Astrocyte (in vitro differentiated cells and primary cell): ENCODE results near the gene OR2T10. TPM values are rescaled to one million over a fixed set of nuclear protein-coding genes. Genes with fewer than 3 reads are reported as not detected.

Experiments used
- DNase-seq: peaks from one replicate; pipeline ENCODE4 v3.0.0-alpha.2; 2010; ENCODE audit warnings: low read depth
- FAIRE-seq: peaks from 2 replicates; lab custom pipeline; 2011; peaks lifted over from hg19 to GRCh38; lab: Jason Lieb, UNC
- H2AFZ ChIP-seq: 2 replicates; pipeline ENCODE4 v1.6.0; 2012; ENCODE audit warnings: low read depth, low read length, inconsistent platforms
- H3K27ac ChIP-seq: 2 replicates; pipeline ENCODE4 v1.5.1; 2011; ENCODE audit warnings: low read depth, low read length, inconsistent platforms
- H3K27me3 ChIP-seq: 2 replicates; pipeline ENCODE4 v1.6.0; 2011; ENCODE audit warnings: low read length, inconsistent platforms; ENCODE audit not compliant: insufficient read depth
- H3K36me3 ChIP-seq: 2 replicates; pipeline ENCODE4 v1.5.1; 2011; ENCODE audit warnings: low read length, inconsistent platforms; ENCODE audit not compliant: insufficient read depth
- H3K4me1 ChIP-seq: 2 replicates; pipeline ENCODE4 v1.5.1; 2011; ENCODE audit warnings: low read length, inconsistent platforms; ENCODE audit not compliant: insufficient read depth
- H3K4me2 ChIP-seq: 2 replicates; pipeline ENCODE4 v1.6.0; 2012; ENCODE audit warnings: low read length, inconsistent platforms
- H3K4me3 ChIP-seq: 2 replicates; pipeline ENCODE4 v1.5.1; 2011; ENCODE audit warnings: low read depth, mild to moderate bottlenecking, low read length, inconsistent platforms; ENCODE audit not compliant: insufficient read depth
- H3K79me2 ChIP-seq: 2 replicates; pipeline ENCODE4 v1.6.0; 2012; ENCODE audit warnings: mild to moderate bottlenecking, low read length, inconsistent platforms; ENCODE audit not compliant: insufficient read depth
- H3K9ac ChIP-seq: 2 replicates; pipeline ENCODE4 v1.6.0; 2012; ENCODE audit warnings: mild to moderate bottlenecking, low read length, inconsistent platforms
- H3K9me3 ChIP-seq: 2 replicates; pipeline ENCODE4 v1.5.1; 2012; ENCODE audit warnings: low read depth, mild to moderate bottlenecking, low read length, inconsistent platforms; ENCODE audit not compliant: insufficient read depth
- H4K20me1 ChIP-seq: 2 replicates; pipeline ENCODE4 v1.6.0; 2012; ENCODE audit warnings: low read length, inconsistent platforms; ENCODE audit not compliant: insufficient read depth
- H3K27ac Mint-ChIP-seq: one replicate; pipeline ENCODE4 v1.8.0; 2021; ENCODE audit warnings: mild to moderate bottlenecking, mixed read lengths; ENCODE audit not compliant: unreplicated experiment
- H3K27me3 Mint-ChIP-seq: one replicate; pipeline ENCODE4 v1.8.0; 2021; ENCODE audit warnings: low read depth, mixed read lengths; ENCODE audit not compliant: unreplicated experiment
- H3K36me3 Mint-ChIP-seq: one replicate; pipeline ENCODE4 v1.8.0; 2021; ENCODE audit warnings: low read depth, mixed read lengths; ENCODE audit not compliant: unreplicated experiment
- H3K4me1 Mint-ChIP-seq: one replicate; pipeline ENCODE4 v1.8.0; 2021; ENCODE audit warnings: low read depth, mixed read lengths; ENCODE audit not compliant: unreplicated experiment
- H3K4me3 Mint-ChIP-seq: one replicate; pipeline ENCODE4 v1.8.0; 2021; ENCODE audit warnings: mild to moderate bottlenecking, moderate library complexity, mixed read lengths; ENCODE audit not compliant: unreplicated experiment
- H3K9me3 Mint-ChIP-seq: one replicate; pipeline ENCODE4 v1.8.0; 2021; ENCODE audit warnings: mild to moderate bottlenecking, mixed read lengths; ENCODE audit not compliant: unreplicated experiment
- EZH2 ChIP-seq: IDR thresholded peaks from 2 replicates; pipeline ENCODE4 v1.6.1; 2012; ENCODE audit warnings: mild to moderate bottlenecking, low read length, inconsistent platforms; ENCODE audit not compliant: insufficient read depth
- total RNA-seq: library from RNA; stranded (reverse); gene quantifications from 2 replicates; pipeline ENCODE4 v1.2.1, GENCODE V29; 2021
- TF ChIP-seq, protein P1 (sequence below): IDR thresholded peaks from 2 replicates; pipeline ENCODE4 v1.5.1; 2011; ENCODE audit warnings: low read depth, mild to moderate bottlenecking, inconsistent platforms, low read length, moderate library complexity; ENCODE audit not compliant: insufficient read depth

OR2T10 gene
- total RNA-seq, 1 donor from 2014 or later, result not detected

DNA sequence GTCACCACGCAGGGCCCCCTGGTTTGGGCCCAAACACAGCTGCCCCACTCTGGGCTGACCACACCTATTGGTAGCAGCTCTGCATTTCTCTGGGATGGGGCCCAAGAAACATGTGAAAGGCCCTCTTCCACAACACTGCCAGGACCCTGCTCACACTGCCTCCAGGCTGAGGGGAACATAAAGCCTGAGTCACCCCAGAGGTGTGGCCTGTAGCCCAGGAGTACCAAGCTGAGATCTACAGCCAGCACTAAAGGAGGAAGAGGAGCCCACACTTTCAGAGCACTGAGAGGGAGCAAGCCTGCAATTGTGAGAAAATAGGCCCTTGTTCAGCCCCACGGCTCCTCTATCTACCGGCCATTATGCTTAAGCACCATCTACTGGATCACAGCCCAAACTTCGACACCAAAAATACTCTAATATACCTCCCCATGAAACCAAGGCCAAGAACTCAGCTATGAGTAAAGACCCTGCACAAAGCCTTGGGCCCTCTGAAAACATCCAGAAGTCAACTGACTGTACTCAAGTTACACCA, 14.4 kb upstream of the OR2T10 start:
- Mint-ChIP-seq H3K4me1 (no peaks in the 10 kb centered on the region), H3K4me3 (no peak overlapping the region), H3K36me3 (no peaks in the 10 kb centered on the region), H3K9me3 (peaks cover 8% of the 10 kb centered on the region), H3K27ac (no peak overlapping the region), H3K27me3 (no peaks in the 10 kb centered on the region)
- Histone ChIP-seq H3K9me3 (no peaks in the 10 kb centered on the region), H2AFZ (no peak overlapping the region), H3K27me3 (no peaks in the 10 kb centered on the region), H3K79me2 (no peaks in the 10 kb centered on the region), H3K4me3 (no peak overlapping the region), H3K4me2 (no peak overlapping the region), H4K20me1 (no peaks in the 10 kb centered on the region), H3K9ac (no peak overlapping the region), H3K4me1 (no peaks in the 10 kb centered on the region), H3K27ac (no peak overlapping the region), H3K36me3 (no peaks in the 10 kb centered on the region)
- no peak for FAIRE-seq
- DNase-seq, result no peak
- TF ChIP-seq EZH2, result no peak
- TF ChIP-seq, protein P1, sequence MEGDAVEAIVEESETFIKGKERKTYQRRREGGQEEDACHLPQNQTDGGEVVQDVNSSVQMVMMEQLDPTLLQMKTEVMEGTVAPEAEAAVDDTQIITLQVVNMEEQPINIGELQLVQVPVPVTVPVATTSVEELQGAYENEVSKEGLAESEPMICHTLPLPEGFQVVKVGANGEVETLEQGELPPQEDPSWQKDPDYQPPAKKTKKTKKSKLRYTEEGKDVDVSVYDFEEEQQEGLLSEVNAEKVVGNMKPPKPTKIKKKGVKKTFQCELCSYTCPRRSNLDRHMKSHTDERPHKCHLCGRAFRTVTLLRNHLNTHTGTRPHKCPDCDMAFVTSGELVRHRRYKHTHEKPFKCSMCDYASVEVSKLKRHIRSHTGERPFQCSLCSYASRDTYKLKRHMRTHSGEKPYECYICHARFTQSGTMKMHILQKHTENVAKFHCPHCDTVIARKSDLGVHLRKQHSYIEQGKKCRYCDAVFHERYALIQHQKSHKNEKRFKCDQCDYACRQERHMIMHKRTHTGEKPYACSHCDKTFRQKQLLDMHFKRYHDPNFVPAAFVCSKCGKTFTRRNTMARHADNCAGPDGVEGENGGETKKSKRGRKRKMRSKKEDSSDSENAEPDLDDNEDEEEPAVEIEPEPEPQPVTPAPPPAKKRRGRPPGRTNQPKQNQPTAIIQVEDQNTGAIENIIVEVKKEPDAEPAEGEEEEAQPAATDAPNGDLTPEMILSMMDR, result no peak

DNA sequence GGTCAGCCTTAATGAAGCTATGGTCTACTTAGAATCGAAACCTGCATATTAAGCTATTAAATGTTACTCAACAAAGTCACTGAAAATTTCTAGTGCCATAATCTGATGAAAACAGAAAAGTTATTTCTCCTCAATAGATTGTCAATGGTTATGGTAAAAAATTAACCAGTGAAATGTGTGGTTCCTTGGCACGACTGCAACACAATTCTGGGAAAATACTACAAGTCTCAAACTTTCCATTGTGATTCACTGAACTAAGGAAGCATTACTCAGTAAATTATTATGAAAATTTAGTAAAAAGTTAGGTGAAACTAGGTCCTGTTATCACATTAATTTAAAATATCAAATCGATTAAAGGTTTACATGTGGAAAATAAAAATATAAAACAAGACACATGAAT, 12.8 kb upstream of the OR2T10 start:
- Histone ChIP-seq H3K79me2 (no peaks in the 10 kb centered on the region), H3K27ac (no peak overlapping the region), H2AFZ (no peak overlapping the region), H3K4me2 (no peak overlapping the region), H3K9me3 (no peaks in the 10 kb centered on the region), H3K36me3 (no peaks in the 10 kb centered on the region), H4K20me1 (no peaks in the 10 kb centered on the region), H3K4me3 (no peak overlapping the region), H3K9ac (no peak overlapping the region), H3K27me3 (no peaks in the 10 kb centered on the region), H3K4me1 (no peaks in the 10 kb centered on the region)
- DNase-seq (no peak), FAIRE-seq (no peak)
- no peaks in the 10 kb centered on the region for H3K27me3 Mint-ChIP-seq
- H3K4me1 Mint-ChIP-seq, result no peaks in the 10 kb centered on the region
- H3K4me3 Mint-ChIP-seq, result no peak overlapping the region
- peaks cover 6% of the 10 kb centered on the region for H3K9me3 Mint-ChIP-seq
- TF ChIP-seq, protein P1, result no peak
- no peak for TF ChIP-seq EZH2
- H3K27ac Mint-ChIP-seq, result no peak overlapping the region
- H3K36me3 Mint-ChIP-seq, result no peaks in the 10 kb centered on the region

DNA sequence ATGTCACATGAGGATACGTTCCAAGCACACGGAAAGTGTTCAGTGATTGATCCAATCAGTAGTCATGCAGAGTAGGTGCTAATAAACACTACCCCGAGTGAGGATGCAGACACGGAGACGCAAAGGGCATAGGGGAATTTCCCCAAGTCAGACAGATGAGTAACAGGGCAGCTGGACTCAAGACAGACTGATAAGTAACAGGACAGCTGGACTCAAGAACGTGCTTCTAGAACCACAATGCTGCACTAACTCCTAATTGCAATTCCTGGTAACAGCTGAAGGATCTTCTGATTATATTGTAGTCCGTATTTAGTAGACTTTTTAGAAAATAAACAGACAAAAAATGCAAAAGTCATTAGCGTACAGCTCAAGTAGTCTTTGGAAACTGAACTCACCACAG, 1.9 kb upstream of the OR2T10 start:
- Histone ChIP-seq H3K79me2 (no peaks in the 10 kb centered on the region), H3K9ac (no peak overlapping the region), H3K27ac (no peak overlapping the region), H3K4me2 (no peak overlapping the region), H4K20me1 (no peaks in the 10 kb centered on the region), H3K4me3 (no peak overlapping the region), H3K36me3 (no peaks in the 10 kb centered on the region), H2AFZ (no peak overlapping the region), H3K4me1 (no peaks in the 10 kb centered on the region), H3K9me3 (peaks cover 7% of the 10 kb centered on the region), H3K27me3 (no peaks in the 10 kb centered on the region)
- no peaks in the 10 kb centered on the region for H3K27me3 Mint-ChIP-seq
- no peaks in the 10 kb centered on the region for H3K9me3 Mint-ChIP-seq
- TF ChIP-seq EZH2, result no peak
- TF ChIP-seq, protein P1, result no peak
- no peaks in the 10 kb centered on the region for H3K36me3 Mint-ChIP-seq
- DNase-seq (no peak), FAIRE-seq (no peak)
- no peaks in the 10 kb centered on the region for H3K4me1 Mint-ChIP-seq
- no peak overlapping the region for H3K4me3 Mint-ChIP-seq
- H3K27ac Mint-ChIP-seq, result no peak overlapping the region
